Measurements from ENCODE around the gene MARCHF9.

DNA sequence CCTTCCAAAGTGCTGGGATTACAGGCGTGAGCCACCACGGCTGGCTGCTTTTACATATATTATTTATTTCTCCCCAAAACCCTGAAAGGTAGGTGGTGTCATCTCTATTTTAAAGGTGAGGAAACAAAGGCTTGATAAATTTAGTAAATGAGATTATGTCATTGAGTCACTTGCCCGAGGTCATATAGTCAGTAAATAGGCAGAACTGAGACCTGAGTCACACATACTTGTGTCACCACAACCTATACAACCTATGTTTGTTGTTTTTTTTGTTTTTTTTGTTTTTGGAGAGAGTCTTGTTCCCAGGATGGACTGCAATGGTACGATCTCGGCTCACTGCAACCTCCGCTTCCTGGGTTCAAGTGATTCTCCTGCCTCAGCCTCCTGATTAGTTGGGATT is 40.5 kb downstream of the MARCHF9 start:
- TF ChIP-seq, protein P1, sequence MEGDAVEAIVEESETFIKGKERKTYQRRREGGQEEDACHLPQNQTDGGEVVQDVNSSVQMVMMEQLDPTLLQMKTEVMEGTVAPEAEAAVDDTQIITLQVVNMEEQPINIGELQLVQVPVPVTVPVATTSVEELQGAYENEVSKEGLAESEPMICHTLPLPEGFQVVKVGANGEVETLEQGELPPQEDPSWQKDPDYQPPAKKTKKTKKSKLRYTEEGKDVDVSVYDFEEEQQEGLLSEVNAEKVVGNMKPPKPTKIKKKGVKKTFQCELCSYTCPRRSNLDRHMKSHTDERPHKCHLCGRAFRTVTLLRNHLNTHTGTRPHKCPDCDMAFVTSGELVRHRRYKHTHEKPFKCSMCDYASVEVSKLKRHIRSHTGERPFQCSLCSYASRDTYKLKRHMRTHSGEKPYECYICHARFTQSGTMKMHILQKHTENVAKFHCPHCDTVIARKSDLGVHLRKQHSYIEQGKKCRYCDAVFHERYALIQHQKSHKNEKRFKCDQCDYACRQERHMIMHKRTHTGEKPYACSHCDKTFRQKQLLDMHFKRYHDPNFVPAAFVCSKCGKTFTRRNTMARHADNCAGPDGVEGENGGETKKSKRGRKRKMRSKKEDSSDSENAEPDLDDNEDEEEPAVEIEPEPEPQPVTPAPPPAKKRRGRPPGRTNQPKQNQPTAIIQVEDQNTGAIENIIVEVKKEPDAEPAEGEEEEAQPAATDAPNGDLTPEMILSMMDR (IDR thresholded peaks at IDR 0.05): no peak
- TF ChIP-seq EP300 (IDR thresholded peaks at IDR 0.05) (no peak), POLR2A (IDR thresholded peaks at IDR 0.05) (no peak)

Measured in ovary (tissue), 3 donors.